WTC11 (cell line): ENCODE data around the gene SPECC1L.

Source experiments
- JUN ChIP-seq: sonication (generic); formaldehyde crosslinking; IDR thresholded peaks from 2 replicates; pipeline ENCODE4 v1.8.0; 2023; ENCODE audit warnings: mild to moderate bottlenecking, missing genetic modification reagents
- ZNF138 ChIP-seq: sonication (generic); formaldehyde crosslinking; conservative IDR thresholded peaks from 2 replicates; pipeline ENCODE4 v1.8.1; 2022; ENCODE audit warnings: mild to moderate bottlenecking, moderate library complexity, missing genetic modification reagents
- TF ChIP-seq, protein P1 (sequence below): sonication (generic); formaldehyde crosslinking; IDR thresholded peaks from 2 replicates; pipeline ENCODE4 v1.8.1; 2023; ENCODE audit warnings: mild to moderate bottlenecking, missing genetic modification reagents, borderline replicate concordance

DNA sequence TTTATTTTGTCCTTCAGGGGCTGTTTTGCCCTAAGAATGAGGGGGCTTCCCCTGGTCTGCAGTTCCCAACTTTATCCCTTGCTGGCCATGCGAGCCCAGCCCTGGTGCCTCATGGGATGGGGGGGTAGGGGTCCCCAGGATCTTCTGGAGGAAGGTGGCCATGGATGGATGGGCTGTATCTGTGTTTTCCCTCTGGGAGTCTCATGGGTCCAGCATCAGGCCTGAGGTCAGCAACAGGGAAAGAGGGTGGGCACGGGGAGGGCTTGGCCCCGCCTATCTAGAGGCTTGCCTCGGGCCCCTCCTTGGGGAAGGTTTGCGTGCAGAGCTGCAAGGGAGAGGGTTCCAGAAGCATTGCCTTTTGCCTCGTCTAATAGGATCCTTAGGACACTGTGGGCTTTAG, 146.0 kb downstream of the SPECC1L start:
- no peak for TF ChIP-seq ZNF138 (CRISPR knock-in tag)
- no peak for TF ChIP-seq JUN (CRISPR knock-in tag)
- TF ChIP-seq, protein P1, sequence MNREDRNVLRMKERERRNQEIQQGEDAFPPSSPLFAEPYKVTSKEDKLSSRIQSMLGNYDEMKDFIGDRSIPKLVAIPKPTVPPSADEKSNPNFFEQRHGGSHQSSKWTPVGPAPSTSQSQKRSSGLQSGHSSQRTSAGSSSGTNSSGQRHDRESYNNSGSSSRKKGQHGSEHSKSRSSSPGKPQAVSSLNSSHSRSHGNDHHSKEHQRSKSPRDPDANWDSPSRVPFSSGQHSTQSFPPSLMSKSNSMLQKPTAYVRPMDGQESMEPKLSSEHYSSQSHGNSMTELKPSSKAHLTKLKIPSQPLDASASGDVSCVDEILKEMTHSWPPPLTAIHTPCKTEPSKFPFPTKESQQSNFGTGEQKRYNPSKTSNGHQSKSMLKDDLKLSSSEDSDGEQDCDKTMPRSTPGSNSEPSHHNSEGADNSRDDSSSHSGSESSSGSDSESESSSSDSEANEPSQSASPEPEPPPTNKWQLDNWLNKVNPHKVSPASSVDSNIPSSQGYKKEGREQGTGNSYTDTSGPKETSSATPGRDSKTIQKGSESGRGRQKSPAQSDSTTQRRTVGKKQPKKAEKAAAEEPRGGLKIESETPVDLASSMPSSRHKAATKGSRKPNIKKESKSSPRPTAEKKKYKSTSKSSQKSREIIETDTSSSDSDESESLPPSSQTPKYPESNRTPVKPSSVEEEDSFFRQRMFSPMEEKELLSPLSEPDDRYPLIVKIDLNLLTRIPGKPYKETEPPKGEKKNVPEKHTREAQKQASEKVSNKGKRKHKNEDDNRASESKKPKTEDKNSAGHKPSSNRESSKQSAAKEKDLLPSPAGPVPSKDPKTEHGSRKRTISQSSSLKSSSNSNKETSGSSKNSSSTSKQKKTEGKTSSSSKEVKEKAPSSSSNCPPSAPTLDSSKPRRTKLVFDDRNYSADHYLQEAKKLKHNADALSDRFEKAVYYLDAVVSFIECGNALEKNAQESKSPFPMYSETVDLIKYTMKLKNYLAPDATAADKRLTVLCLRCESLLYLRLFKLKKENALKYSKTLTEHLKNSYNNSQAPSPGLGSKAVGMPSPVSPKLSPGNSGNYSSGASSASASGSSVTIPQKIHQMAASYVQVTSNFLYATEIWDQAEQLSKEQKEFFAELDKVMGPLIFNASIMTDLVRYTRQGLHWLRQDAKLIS (CRISPR knock-in tag) = no peak
